Tibial nerve (tissue), 4 donors: Measurements from ENCODE around the gene ASCL2.

Source experiments
- CTCF ChIP-seq, 5 experiments: fragments of 200-600 bp in 3 of 5; fragments of 450-650 bp in 2 of 5; sonication (generic) in 3 of 5; IDR thresholded peaks; one replicate each; pipeline ENCODE4 v1.5.1; 2016 to 2019; ENCODE audit warnings: antibody characterized with exemption in 5 of 5, mild to moderate bottlenecking in 3 of 5, moderate library complexity in 2 of 5
- EP300 ChIP-seq, 2 donors: sonication (generic); formaldehyde crosslinking; IDR thresholded peaks; one replicate each; pipeline ENCODE4 v1.6.1; 2017; ENCODE audit warnings: antibody characterized with exemption in 2 of 2, mild to moderate bottlenecking in 1 of 2
- POLR2A ChIP-seq, 2 donors: fragments of 450-650 bp; IDR thresholded peaks; one replicate each; pipeline ENCODE4 v1.6.1; 2017; ENCODE audit warnings: antibody characterized with exemption in 2 of 2, mild to moderate bottlenecking in 2 of 2, moderate library complexity in 2 of 2

GRCh38 chr11:2319791-2320472, 49.5 kb upstream of the ASCL2 start:
- TF ChIP-seq CTCF (IDR thresholded peaks at IDR 0.05) (no peak), EP300 (IDR thresholded peaks at IDR 0.05) (no peak), POLR2A (IDR thresholded peaks at IDR 0.05) (no peak)
